Measurements from ENCODE around the gene NPTX2. TPM values are rescaled to one million over a fixed set of nuclear protein-coding genes. Genes with fewer than 3 reads are reported as not detected.

The NPTX2 gene
- total RNA-seq, 1 donor from 2014 or later = 0.38 TPM

DNA sequence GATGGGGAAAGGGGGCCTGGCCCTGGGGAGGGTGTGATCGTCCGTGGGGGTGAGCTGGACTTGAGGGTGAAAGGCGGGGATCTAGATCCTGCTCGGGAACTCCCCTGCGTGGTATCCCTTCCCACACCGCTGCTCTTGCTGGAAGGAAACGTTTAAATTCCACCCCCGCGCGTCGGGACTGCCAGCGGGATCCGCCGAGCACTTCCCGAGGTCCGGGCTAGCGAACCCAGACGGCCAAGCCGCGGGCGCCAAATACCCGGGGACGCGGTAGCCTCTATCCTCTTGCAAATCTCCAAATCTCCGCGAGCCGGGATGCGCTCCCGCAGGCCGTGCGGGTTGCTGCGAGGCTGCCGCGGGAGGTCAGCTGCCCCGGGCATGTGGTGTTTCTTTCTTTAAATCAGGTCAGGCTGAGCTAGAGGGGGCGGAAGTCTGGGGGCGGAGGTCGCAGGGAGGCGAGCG is 904 bp downstream of the NPTX2 start:
- ATAC-seq (no peak), DNase-seq (ENCODE audit: low spot score) (no peak)

DNA sequence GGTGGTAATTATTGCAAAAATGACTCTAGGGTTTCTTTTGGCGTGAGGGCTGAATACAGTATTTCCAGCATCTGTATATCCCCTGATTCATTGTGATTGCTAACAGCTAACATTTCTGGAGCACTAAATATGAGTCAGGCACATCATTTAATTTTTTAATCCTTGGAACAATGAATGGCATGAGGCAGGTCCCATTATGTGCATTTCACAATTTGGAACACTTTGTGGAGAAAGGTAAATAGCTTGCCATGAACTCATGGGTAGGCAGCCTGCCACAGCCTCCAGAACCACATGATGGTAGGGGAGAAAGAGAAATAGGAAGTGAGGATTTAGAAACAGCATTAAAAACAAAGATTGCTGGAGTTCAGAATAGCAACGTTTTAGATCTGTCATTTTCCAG is 1.7 kb downstream of the NPTX2 start:
- ATAC-seq = peak; percentile 24

DNA sequence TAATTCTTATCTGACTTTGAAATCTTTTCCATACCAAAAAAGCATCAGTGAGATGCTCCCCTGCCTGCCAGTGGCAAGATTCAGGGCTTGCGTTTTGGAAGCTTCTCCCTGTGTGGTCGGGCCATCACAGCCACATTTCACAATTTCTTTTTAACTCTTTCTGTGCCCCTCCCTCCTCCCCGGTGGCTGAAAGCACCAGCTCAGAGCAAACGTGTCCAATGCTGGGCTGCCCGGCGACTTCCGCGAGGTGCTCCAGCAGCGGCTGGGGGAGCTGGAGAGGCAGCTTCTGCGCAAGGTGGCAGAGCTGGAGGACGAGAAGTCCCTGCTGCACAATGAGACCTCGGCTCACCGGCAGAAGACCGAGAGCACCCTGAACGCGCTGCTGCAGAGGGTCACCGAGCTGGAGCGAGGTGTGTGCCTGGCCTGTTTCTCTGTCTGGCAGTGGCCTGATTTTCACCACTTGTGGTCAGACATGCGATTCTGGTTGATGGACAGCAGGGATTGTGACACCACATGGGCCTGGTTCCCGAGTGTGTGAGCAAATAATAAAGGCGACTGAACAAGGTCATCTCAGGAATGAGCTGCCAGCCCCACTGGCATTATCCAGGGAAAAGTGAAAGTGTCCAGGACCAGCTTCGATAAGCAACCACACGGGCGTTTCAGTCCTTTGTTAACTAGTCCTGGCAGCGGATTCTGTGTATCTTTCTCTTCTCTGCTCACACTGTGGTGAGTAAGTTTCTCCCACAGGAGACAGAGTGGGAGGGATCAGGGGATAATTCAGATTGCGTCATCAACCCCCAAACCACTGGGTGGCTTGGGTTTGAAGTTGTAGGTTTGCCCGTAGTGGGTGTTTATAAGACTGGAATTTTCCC is 2.6 kb downstream of the NPTX2 start:
- peak; percentile 95 for DNase-seq (ENCODE audit: low spot score)

More for the DNA sequence above, 1.7 kb downstream of the NPTX2 start:
- peak; percentile 65 for DNase-seq (ENCODE audit: low spot score)

DNA sequence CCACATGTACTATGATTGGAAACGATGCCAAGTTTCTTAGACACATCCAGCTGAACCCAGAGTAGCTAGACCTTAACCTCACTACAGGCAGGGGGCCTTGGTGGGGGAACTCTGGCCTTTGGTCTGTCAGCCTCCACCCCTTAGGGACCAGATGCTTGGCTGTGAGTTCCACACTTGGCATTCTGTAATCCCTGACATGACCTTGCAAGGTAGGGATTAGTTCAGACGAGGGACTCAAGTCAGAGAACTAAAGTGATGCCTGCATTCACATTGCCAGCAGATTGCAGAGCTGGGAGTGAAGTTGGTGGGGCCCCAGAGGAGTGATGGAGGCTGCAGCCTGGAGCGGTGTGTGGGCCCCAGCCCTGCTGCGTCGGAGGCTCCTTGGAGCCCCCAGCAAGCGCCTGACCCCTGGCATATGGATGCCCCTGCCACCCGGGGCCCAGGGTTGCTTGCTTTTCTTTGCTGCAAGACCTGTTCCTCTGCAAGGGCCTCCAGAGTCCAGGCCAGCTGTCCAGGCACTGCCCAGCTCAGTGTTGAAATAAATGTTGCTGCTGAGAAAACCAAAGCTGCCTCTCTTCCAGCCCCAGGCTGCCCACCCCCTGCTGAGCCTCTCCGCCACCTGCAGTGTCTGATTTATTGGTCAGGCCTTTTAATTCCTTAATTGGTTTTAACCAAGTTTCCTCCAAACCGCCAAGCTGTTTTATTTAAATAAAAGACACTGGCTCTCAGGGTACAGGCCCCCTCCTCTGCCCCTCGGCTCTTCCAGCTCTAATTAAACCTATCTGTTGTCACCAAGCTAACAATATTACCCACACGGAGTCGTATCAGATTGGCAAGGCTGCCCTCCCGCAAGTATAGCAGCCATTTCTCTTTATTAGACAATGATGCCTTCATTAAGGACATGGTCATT is 4.7 kb downstream of the NPTX2 start:
- no peak for ATAC-seq
- no peak for DNase-seq (ENCODE audit: low spot score)

More for the DNA sequence above, 2.6 kb downstream of the NPTX2 start:
- peak; percentile 86 for ATAC-seq

DNA sequence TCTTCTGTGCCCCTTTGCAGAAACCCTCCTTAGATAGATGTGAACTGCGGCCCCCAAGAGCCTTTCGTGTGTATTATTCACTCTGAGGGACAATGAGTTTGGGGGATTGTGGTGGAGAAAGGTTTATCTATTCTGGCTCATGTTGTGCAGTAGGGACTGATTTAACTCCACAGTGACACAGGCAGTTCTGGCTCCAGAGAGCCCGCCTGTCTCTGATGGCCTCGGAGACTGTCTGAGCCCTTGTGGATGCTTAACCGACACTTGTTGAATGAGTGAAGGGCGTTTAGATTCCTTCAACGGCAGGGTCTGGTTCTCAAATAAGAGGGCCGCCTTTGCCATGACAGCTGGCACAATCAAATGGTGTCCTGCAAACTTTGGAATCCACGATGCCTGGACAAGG is 5.8 kb downstream of the NPTX2 start:
- DNase-seq (ENCODE audit: low spot score) (no peak), ATAC-seq (no peak)

DNA sequence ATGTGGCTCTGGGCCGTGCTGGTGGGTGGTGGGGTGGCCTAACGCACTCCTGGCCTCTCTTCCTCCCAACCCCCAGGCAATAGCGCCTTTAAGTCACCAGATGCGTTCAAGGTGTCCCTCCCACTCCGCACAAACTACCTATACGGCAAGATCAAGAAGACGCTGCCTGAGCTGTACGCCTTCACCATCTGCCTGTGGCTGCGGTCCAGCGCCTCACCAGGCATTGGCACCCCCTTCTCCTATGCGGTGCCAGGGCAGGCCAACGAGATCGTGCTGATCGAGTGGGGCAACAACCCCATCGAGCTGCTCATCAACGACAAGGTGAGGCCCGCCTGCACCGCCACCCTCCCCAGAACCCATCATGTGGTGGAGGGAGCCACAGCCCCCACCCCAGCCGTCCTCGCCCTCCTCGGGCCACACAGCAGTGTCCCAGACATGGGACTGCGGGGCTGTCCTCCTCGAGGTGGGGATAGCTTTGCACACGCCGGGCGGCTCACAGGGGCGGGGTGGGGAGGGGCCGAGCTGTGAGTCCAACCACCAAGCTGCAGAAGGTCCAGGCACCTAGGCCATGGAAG is 7.8 kb downstream of the NPTX2 start:
- ATAC-seq (no peak), DNase-seq (ENCODE audit: low spot score) (no peak)

DNA sequence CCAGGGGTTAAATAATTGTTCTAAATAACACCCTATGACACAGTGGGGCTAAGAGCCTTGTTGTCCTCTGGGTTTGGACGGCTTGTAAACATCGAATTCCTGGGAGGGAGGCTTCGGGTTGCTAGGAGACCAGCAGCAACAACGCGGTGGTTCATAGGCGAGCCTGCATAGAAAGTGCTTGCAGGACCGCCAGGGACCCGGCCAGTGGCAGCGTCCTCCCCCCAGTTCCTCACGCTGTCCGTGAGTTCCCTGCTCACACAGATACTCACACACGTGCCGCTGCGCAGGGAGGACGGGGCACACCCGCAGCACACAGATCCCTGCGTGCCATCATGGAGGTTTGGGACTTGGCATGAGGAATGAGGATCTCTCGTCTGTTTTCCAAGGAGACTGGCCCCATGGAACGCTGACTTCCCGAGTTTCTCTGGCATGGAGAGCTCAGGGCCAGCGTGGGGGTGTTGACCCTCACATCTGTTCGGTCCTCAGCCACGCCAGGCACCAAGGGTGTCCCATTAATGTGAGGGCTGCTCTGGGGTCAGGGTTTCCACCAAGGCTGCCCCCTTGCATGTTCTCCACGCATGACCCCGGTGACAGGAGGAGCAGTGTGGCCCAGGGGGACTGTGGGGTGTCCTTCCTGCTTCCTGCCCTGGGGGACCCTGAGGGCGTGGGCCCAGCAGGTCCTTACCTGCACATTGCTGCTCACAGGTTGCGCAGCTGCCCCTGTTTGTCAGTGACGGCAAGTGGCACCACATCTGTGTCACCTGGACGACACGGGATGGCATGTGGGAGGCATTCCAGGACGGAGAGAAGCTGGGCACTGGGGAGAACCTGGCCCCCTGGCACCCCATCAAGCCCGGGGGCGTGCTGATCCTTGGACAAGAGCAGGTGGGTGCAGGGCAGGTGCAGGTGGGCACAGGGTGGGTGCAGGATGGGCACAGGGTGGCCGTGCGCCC is 9.7 kb downstream of the NPTX2 start:
- DNase-seq (ENCODE audit: low spot score) (no peak), ATAC-seq (no peak)

DNA sequence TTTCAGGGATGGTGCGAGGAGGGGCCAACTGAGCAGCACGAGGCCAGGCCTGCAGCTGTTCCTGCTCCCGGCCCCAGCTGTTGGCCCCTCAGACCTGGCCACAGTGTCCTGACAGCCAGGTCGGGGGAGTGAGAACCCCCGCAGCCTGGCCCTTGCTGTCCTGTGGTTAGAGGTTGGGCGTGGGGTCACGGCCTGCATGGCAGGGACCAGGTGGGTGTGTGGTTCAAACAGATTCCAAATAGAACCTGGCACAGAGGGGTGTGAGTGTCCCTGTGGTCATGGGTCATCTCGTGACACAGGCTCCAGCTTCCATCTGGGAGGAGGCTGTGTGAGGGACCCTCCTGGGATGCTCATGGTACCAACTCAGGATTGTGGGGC is 10.3 kb downstream of the NPTX2 start:
- ATAC-seq (no peak), DNase-seq (ENCODE audit: low spot score) (no peak)

DNA sequence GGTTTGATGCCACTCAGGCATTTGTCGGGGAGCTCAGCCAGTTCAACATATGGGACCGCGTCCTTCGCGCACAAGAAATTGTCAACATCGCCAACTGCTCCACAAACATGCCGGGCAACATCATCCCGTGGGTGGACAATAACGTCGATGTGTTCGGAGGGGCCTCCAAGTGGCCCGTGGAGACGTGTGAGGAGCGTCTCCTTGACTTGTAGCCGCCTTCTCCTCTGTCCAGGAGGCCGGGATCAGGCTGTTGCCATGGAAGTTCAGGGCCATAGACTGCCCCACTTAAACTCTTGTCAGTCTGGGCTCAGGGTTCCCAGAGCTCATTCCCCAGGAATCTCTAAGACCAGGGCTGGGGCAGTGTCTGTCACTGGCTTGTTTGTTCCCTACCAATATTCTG is 11.3 kb downstream of the NPTX2 start:
- DNase-seq (ENCODE audit: low spot score) (no peak), ATAC-seq (no peak)

DNA sequence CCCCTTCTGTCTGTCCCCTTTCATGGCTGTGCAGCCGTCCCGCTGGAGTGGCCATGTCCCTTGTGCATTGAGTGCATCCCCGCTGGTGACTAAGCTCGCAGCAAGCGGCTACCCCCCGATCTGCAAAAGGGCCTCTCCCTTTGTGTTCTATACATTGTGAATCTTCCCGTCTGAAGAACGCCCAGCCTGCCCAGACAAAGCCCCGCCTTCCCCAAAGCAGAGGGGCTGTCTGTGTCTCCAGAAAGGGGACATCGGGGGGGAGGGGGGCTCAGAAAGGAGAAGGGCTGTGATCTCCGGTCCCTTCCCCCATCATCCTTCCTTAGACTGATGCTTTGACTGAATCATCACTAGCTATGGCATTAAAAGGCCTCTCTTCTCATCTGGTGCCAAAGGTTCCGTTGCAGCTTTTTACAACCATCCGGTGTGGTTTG is 11.9 kb downstream of the NPTX2 start:
- ATAC-seq (no peak), DNase-seq (ENCODE audit: low spot score) (no peak)

DNA sequence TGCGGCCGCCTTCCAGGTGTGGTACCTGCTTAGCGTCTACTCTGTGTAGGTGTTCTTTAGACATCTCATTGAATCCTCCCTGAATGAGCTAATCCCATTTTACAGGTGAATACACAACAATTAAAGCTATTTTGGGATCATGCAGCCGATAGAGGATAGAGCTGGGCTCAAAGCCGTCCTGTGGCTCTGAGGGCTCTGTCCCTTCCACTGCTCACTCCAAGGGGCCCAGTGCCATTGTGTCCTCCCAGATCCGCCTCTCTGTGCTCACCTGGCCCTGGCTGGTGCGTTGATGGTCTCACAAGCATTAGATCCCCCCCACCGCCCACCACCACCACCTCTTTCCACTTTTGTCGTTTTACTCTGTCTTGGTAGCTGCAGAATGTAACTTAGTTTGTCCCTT is 13.1 kb downstream of the NPTX2 start:
- no peak for DNase-seq (ENCODE audit: low spot score)
- ATAC-seq = no peak

DNA sequence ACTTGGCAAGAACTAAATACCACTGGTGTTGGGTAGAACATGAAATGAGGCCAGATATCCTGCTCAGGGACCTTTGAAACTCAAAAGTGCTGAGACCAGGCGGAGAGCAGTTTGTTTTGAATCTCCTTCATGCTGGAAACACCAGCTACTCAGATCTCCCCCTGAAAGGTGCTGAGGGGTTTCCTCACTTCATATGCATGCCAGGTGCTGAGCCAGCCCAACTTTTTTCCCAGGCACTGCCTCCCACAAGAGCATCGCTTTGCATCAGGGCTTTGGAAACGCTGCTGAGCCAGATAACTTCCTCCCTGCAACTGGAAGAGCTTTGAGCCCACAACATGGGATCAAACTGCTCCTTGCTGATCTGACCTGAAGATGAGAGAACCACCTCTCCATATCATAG is 13.7 kb downstream of the NPTX2 start:
- ATAC-seq = peak; percentile 55
- DNase-seq (ENCODE audit: low spot score) = no peak

DNA sequence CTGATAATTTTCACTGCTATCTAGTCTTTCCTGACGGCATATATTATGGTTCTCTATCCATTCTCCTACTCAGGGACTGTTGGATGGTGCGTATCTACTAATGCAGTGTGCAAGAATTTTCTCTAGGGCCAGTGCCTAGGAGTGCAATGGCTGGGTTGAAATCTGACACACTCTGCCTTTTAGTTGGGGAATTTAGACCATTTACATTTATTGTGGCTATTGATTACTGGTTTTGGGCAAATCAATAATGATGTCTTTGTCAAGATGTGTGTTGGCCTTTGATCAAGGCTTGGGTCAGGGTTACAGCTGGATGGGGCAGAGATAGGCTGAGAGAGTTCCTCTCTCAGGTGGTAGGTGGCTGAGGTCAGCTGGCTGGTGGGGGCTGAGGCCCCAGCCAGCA is 21.8 kb downstream of the NPTX2 start:
- no peak for DNase-seq (ENCODE audit: low spot score)
- no peak for ATAC-seq

DNA sequence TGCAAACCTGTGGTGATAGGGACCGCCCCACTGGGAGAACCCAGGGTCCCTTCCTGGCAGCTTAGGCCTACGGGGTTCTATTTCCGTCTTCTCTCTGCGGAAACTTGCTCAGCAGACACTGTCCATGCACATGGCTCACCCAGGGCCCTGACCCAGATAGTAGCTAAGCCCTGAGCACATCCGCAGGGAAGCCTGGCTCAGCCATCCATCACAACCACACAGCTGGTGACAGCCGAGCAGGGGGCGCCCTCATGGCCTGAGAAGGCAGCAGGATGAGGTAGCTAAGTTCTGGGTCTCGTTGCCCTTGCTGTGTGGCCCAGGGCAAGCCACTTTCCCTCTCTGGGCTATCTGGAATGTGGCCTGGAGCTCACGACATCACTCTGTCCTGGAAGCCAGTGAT is 23.3 kb downstream of the NPTX2 start:
- DNase-seq (ENCODE audit: low spot score) (no peak), ATAC-seq (no peak)

DNA sequence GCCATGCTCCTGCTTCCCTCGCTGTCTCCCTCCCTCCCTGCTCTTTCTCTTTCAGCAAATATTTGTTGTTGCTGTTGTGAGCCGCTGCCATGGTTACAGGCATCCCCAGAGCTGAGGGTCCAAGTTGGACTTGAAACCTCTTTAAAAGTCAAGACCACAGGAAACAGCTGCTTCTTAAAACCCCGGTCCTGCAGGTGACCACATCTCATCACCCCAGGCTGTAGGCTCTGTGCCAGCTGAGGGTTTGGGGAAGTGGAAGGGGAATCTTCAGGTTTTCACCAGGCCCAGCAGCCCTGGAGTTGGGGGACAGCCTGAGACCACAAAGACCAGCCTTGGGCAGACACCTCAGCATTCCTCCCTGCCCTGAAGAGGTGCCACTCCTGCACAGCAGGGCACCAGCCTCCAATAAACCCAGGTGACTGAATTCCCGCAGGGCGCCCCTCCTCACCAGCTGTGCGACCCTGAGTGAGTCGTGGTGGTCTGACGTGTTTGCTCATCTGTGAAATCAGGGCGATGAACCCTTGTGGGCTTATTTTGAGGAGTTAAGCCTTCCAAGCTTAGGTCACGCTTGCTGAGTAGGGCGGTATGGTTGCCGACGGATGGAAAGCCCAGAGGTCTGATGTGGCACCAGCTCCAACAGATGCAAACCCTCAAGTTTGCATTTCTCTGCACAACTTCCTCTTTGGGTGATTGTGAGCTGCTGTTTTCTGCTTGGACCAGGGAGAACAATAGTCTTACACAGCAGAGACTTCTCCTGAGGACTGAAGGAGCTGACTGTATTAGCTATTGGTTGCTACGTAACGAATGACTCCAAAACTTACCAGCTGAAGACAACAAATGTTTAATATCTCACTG is 24.8 kb downstream of the NPTX2 start:
- no peak for ATAC-seq
- DNase-seq (ENCODE audit: low spot score) = no peak

DNA sequence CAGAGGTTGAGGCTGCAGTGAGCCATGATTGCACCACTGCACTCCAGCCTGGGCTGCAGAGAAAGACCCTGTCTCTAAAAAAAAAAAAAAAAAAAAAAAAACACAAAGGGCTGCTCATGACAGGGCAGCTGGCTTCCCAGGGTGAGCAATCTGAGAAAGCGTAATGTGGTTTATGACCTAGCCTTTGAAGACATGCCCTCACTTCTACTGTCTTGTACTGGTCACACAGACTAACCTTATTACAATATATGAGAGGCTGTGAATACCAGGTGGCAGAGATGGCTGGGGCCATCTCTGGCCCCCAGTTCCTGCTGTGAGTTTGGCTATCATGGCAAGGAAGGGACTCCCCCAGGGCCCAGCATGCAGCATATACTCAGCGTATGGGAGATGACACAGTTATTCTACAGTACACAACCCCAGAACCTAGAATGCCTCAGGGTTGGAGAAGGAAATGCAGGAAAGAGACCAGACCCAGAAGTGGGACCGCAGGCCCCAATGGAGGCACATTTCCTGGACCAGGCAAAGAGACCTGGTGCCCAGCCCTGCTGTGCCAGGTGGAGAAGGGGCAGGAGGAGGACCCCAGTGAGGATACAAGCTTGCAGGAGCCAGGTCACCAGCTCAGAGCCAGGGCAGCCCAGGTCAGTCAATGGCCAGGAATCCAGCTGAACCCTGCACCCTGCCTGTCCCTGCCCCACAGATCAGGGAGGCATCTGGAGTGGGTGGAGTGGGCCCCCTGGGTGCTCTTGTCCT is 26.3 kb downstream of the NPTX2 start:
- DNase-seq (ENCODE audit: low spot score) = no peak
- no peak for ATAC-seq

DNA sequence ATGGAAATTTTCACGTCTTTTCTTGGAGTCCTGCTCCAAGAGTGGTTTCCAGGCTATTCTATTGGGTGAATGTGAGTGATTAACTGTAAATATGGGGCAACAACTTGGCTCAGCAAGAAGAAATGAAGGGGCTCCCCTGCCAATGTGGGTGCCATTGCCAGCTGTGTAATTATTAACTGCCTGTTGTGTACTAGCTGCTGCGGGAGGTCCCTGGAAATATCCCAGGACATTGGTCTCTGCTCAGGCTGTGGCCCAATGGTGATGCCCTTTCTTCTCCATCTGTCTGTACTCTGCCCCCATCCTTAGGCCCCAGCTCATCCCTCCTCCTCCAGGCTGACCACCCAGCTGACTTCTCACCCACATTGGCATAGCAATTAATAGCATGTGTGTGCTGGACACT is 29.4 kb downstream of the NPTX2 start:
- ATAC-seq = peak; percentile 68
- no peak for DNase-seq (ENCODE audit: low spot score)

DNA sequence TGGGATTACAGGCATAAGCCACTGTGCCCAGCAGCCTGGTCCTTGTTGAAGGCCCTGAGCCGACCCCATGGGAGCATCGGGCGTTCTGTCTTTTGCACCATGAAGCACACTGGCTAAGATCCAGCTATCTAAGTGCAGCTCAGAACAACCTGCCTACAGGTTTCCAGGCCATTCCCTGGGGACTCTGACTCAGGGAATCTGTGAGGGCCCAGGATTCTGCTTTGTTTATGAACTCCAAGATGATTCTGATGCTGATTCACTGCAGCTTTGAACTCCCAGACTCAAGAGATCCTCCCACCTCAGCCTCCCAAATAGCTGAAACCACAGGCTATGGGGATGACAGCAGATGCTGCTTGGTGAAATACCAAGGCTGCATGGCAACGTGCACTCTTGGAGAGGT is 30.2 kb downstream of the NPTX2 start:
- DNase-seq (ENCODE audit: low spot score) = no peak
- ATAC-seq = no peak

DNA sequence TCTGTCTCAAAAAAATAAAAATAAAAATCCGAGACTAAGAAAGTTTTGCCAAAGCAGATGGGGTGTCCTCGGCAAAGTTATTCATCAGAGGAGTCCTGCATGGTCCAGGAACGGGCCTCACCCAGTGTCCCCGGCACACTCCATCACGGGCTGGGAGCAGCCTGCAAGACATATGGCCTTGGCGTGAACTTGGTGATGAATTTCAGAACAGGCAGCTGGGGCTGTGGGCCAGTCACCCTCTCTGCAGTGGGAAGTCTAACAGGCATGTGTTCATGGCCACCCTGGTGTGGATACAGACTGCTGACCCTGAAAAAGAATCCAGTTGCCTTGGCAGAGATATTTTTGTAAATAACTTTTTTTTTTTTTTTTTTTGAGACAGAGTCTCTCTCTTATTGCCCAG is 34.7 kb downstream of the NPTX2 start:
- no peak for DNase-seq (ENCODE audit: low spot score)
- ATAC-seq = no peak
